ENCODE data around the gene XPC.

Gene XPC

DNA sequence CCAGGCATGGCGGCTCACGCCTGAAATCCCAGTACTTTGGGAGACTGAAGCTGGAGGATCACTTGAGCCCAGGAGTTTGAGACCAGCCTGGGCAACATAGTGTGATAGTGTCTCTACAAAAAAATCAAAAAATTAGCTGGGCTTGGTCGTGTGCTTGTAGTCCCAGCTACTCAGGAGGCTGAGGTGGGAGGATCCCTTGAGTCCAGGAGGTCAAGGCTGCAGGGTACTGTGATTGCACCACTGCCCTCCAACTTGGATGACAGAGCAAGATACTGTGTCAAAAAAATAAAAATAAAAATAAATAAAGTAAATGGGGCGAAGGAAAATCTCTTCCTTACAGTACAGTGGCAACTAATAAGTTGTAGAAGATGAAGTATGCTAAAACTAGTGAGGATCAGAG, 29.8 kb upstream of the XPC start:
- DNase-seq (ENCODE audit: low read depth, low spot score), result no peak

- no peak for DNase-seq (ENCODE audit: low read depth, low spot score)
These were observed 28.3 kb upstream of the XPC start for GRCh38 chr3:14206548-14207177.

GRCh38 chr3:14204515-14205284, 26.3 kb upstream of the XPC start:
- DNase-seq (ENCODE audit: low read depth, low spot score), result no peak

DNA sequence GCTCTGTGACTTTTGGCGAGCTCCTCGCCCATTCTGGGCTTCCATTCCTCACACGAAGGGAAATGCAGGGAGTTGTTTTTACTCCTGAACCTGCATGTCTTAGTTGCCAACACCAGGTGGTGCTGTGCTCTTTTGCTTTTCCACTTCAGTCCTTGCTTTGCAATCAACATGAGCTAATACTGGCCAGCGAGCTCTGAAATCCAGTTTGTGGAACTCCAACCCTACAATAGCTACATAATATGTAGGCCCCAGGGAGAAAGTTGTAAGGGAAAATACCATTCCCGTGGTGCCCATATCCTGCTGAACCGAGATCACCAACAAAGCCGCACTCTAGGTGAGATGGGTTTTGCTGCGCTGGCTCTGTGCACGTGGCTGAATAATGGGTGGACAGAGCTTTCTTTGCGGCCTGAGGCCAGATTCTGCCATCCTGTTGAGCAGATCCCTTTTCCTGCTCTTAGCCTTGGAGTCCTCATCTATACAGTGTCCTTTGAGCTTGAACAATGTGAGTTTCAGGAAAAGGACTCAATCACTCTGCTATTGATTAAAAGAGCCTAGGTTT, 25.2 kb upstream of the XPC start:
- no peak for DNase-seq (ENCODE audit: low read depth, low spot score)

DNA sequence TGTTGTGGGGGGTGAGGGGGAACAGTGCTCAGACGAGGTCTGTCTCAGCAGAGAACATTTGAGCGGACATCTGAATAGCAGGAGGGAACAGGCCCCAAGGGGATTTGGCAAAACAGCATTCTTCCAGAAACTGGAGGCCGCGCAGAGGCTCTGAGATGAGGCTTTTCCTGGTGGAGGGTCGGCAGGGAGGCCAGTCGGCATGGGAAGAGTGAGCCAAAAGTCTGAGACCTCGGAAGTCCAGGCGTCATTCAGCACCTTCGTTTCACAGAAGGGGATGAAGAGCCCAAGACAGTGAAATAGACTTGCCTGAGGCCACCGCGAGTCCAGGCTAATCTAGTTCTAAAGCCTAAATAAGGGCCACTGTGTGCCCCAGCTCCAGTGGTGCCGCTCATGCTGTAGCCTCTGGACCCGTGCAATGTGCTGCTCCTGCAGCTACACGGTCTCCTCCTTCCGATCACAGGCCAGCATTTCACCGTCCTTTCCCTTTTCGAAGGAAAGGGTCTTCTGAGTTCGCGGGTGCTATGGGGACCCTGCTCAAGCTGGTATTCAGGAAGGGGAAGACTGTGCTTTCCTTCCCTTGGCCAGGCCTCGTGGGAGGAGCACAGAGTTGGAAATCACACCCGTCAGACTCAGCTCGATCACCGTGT, 24.6 kb upstream of the XPC start:
- DNase-seq (ENCODE audit: low read depth, low spot score), result no peak

DNA sequence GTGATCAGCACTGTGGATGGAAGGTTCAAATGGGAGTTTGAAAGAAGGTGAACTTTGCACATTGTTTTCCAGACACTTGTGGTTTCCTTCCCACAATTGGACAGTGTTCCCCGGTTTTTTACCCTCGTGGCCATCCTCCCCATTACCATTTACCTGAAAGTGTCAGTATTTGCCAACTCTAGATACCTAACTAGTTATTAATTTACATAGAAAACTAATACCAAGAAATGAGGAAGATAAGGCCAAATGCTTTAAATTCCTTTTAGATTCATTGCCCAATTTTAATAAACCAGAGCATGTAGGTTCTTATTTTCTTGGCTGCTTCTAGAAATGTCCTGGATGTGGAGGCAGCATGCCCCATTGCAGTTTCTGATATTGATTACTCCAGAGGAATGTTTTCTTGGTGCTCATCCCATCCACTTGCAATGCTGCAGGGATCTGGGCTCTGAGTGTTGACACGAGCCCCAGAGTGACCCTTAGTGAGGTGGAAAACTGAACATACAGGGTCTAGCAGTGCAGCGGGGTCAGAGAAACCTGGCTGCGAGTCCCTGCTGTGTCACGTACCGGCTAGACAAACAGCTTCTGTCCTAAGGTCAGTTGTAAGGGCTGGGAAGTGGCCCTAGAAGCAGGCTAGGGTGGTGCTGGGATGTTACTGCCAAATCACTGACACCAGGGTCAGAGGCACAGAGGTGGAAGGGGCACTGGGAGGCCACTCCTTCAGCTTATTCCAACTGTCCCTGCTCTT, 23.7 kb upstream of the XPC start:
- no peak for DNase-seq (ENCODE audit: low read depth, low spot score)

DNA sequence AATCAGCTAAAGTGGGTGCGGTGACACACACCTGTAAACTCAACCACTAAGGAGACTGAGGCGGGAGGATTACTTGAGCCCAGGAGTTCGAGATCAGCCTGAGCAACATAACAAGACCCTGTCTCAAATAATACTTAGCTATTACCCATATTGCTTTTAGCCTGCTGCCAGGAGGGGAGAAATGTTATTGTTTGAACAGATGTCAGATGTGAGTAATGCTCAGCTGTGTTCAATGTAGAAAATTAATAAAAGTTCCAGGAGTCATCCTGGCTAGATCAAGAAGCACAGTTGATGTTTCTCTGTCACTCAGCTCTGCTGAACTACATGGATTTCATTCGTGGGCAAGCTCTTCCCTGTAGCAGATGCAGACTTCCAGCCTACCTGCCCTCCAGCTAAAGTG, 22.4 kb upstream of the XPC start:
- DNase-seq (ENCODE audit: low read depth, low spot score), result no peak

DNA sequence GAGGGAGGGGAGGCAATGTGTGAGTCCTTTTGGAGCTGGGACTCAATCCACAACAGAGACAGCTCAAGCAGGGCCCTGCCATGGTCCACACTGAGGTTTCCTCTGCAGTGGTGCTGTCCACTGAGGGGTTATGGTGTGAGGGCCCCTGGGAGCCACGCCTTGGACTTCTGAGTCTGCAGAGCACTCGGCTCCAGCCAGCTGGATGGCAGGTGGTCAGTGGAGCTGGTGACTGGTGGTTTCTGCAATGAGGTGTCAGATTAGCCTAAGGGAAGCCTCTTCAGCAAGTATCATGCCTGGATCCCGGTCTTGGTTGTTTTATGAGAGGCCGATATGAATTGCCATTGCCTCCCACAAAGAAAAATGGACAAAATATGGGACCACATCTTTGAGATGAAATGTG, 21.9 kb upstream of the XPC start:
- no peak for DNase-seq (ENCODE audit: low read depth, low spot score)

DNA sequence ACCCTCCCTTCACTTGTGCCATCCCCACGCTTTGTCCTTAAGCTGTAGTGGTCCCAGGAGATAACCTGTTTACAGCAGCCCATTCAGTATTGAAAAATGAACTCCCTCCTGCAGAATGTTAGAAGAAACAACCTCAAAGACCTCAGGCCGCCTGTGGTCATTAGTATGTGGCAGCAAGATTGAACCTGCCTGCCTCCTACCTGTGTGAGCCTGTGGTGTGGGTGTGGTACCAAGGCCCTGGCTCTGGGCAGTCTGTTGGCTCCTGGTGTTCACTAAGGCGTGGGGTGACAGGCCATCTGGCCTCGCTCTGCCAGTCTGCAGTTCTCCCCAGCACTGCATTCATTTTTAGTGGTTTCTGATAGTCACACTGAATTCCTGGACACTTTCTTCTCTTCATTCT, 21.2 kb upstream of the XPC start:
- DNase-seq (ENCODE audit: low read depth, low spot score), result no peak

- no peak for DNase-seq (ENCODE audit: low read depth, low spot score)
These were observed 16.5 kb upstream of the XPC start for GRCh38 chr3:14194865-14195264.

DNA sequence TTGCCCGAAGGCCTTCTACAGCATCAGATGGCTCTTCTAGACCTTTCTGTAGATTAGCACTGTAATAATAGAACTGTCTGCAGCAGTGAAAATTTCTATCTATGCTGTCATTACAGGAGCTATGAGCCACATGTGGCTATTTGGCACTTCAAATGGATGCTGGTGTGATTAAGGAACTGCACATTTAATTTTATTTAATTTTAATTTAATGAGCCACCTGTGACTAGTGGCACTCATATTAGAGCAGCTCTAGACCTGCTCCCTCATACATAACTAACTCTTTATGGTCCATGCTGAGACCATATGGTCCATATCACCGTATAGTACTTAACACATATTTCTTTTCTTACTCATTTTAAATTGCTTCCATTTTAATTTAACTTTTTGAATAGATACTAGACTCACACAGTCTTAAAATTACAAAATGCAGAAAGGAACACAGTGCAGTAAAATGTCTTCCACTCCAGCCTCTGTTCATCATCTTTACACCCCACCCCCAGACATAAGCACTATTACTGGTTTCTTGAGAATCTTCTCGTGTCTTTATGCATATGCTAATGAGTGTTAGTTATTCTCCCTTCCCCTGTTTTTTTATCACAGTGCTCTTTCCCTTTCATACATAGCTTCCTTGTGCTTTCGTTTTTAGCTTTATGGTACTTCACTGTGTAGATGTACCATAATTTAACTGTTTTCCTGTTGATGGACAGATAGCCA, 9.8 kb upstream of the XPC start:
- DNase-seq (ENCODE audit: low read depth, low spot score), result no peak

DNA sequence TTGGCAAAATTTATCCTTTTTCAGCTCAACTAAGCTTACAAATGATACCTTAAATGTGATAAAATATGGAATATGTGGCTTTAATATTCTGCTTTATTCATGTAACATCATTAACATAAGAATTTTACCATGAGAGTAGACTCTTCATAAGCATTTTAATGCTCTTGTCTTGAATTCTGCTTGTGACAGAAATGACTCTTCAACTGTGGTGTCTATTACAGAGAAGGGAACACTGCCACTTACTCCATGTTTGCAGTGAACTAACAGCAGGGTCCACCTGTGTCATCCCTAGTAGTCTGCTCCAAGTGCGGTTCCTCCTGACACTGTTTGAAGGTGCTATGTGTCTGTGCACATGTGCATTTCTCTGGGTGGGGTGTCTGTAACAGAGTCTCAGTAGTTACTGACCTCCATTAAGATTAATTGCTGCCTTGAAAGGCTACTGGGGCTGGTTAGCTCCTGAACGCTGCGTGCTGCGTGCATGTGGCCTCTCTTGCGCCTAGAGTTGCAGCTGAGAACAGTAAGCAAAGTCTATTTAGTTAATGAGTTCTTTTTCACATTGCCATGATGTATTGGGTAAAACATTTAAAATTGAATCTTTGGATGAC, 8.6 kb upstream of the XPC start:
- DNase-seq (ENCODE audit: low read depth, low spot score), result no peak

DNA sequence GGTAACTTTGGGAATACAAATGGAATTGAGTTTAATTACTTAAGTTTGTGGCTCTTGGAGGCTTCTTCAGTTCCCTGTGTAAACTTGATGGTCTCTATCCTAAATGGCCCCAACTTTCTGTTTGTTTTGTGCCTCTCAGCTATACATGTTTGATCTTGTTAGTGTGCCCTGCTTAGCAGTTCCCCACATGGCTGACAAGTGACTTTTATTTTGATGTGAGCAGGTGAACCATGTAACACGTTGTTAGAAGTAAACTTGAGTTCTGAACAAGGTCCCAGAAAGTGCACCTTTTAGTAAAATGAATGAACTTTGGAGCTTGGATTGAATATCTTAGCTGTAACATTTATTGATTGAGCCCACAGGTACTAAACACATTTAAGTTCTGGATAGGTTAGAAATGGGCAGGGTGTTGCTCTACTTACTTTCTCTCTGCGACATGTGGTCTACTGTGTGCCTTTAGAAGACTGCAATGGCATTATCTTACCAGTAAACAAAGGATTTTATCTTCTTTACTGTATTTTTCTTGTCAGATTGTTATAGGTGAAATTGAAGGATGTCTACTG, 4.7 kb upstream of the XPC start:
- DNase-seq (ENCODE audit: low read depth, low spot score), result no peak

DNA sequence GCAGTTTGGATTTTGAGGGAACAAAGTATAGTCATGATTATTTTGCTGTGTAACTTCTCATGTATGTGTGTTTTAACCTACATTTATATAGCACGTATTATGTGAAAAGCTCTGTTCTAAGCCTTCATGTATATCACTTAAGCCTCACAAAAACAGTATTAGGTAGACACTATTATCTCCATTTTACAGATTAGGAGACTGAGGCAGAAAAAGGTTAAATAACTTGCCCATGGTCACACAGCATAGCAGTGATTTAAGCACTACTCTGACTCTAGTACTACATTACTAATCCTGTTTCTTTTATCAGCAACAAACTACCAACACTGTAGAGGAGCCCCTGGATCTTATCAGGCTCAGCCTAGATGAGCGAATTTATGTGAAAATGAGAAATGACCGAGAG, 2.9 kb upstream of the XPC start:
- DNase-seq (ENCODE audit: low read depth, low spot score), result no peak

GRCh38 chr3:14179795-14180194, 1.4 kb upstream of the XPC start:
- no peak for DNase-seq (ENCODE audit: low read depth, low spot score)

DNA sequence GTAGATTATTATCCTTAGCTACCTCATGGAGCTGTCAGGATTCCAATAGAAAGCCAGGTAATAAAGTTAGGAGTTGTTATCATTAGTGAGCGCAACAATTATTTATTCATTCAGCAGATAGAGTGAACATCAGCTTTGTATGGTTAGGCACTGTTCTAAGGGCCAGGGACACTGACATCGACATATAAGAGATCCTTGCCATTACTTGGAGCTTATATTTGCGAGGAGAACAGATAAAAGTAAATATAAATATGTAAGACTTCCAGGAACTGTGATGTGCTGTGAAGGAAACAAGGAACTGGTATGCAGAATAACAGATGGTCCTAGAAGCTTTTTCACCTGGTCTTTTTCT, 689 bp upstream of the XPC start:
- no peak for DNase-seq (ENCODE audit: low read depth, low spot score)

- no peak for DNase-seq (ENCODE audit: low read depth, low spot score)
These were observed 688 bp downstream of the XPC start for GRCh38 chr3:14177580-14178246.

- no peak for DNase-seq (ENCODE audit: low read depth, low spot score)
These were observed 2.9 kb downstream of the XPC start for GRCh38 chr3:14175383-14176037.

GRCh38 chr3:14174483-14174882, 3.9 kb downstream of the XPC start:
- DNase-seq (ENCODE audit: low read depth, low spot score), result no peak

DNA sequence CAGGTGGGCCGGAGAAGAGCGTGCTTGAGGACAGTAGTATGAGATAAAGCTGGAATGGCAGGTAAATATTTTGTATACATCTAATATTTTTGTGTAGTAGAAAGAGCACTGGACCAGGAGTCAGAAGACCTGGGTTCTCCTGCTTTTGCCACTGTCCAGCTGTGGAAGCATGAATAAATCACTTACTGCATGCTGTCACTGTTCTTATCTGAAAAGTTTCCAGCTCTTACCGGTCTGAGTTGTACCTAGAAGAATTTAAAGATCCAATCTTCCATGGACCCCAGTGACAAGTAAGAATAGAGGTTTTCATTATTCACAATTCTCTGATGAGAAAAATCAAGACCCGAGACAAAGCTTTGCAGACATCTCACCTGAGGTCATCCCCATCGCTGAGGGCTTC, 5.9 kb downstream of the XPC start:
- DNase-seq (ENCODE audit: low read depth, low spot score), result no peak

Measured in activated naive CD8-positive, alpha-beta T cell treated with anti-CD3 and anti-CD28 coated beads, Interleukin-2, amount 50 U/mL, for 16 hours (primary cell).